IgD-negative memory B cell (primary cell): ENCODE measurements around the gene KCTD10. TPM values are rescaled to one million over a fixed set of nuclear protein-coding genes. Genes with fewer than 3 reads are reported as not detected.

ENCODE experiments used
- H3K27ac Mint-ChIP-seq, 3 donors: one replicate each; pipeline ENCODE4 v1.8.0; 2020 to 2022; ENCODE audit warnings: mild to moderate bottlenecking in 3 of 3, mixed read lengths in 3 of 3, moderate library complexity in 1 of 3
- H3K27me3 Mint-ChIP-seq: one replicate; pipeline ENCODE4 v1.8.0; 2021; ENCODE audit warnings: mixed read lengths
- H3K36me3 Mint-ChIP-seq: one replicate; pipeline ENCODE4 v1.8.0; 2020; ENCODE audit warnings: mild to moderate bottlenecking, mixed read lengths
- H3K4me1 Mint-ChIP-seq, 3 donors: one replicate each; pipeline ENCODE4 v1.8.0; 2020 to 2022; ENCODE audit warnings: mixed read lengths in 3 of 3, mild to moderate bottlenecking in 1 of 3
- H3K4me3 Mint-ChIP-seq, 4 donors: one replicate each; pipeline ENCODE4 v1.8.0; 2020 to 2022; ENCODE audit warnings: mild to moderate bottlenecking in 4 of 4, mixed read lengths in 4 of 4, moderate library complexity in 3 of 4
- H3K9me3 Mint-ChIP-seq, 3 donors: one replicate each; pipeline ENCODE4 v1.8.0; 2020 to 2021; ENCODE audit warnings: mixed read lengths in 3 of 3, mild to moderate bottlenecking in 1 of 3
- polyA plus RNA-seq: library from polyadenylated mRNA; unstranded; fragments of 300-500 nt; fragmentation: Illumina TruSeq; gene quantifications from one replicate; pipeline ENCODE4 v1.2.3, GENCODE V29; 2021

Gene KCTD10
- polyA plus RNA-seq, 1 donor from 2014 or later = 18.3 TPM

DNA sequence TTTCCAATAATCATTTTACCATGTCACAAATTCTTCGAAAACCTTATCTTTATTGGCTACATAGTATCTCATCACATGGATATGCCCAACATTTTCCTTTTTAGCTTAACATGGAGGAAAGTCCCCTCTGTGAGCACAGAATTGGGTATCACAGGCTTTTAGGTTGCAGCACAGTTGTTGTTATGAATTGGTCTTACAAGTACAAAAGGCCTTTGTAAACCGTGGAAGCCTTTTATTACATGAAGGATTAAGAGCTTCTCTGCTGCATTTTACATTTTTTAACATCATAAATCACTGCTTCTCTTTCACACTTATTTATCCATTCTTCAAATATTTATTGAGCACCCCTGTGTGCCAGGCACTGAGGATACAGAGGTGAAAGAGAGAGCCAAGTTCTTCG is 26.5 kb upstream of the KCTD10 start:
- no peaks in the 10 kb centered on the region for H3K9me3 Mint-ChIP-seq
- no peak overlapping the region for H3K4me3 Mint-ChIP-seq
- H3K36me3 Mint-ChIP-seq = peaks cover 7% of the 10 kb centered on the region

DNA sequence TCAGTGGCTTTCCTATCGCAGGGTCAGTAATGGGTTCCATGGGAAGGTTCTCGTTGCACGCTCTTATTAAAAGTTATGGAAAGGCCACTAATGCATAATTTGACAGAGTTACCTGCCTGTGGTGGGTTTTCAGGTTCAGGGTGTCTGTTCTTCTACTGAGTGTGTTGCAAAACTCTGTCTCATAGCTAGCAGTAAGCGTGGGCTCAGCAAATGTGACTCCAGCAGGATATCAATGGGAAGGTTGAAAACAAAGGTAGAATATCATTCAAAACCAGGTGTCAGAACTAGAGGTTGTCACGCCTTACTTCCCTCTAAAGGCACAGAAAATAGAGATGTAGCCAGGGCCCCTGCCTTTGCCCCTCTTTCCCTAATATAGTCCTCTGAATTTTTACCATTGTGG is 25.2 kb upstream of the KCTD10 start:
- Mint-ChIP-seq H3K9me3 (no peaks in the 10 kb centered on the region), H3K4me3 (no peak overlapping the region), H3K36me3 (peaks cover 9% of the 10 kb centered on the region), H3K27ac (no peak overlapping the region), H3K4me1 (no peaks in the 10 kb centered on the region), H3K27me3 (no peaks in the 10 kb centered on the region)

More for the DNA sequence above, 26.5 kb upstream of the KCTD10 start:
- Mint-ChIP-seq H3K27ac (no peak overlapping the region), H3K4me1 (no peaks in the 10 kb centered on the region), H3K27me3 (no peaks in the 10 kb centered on the region)

DNA sequence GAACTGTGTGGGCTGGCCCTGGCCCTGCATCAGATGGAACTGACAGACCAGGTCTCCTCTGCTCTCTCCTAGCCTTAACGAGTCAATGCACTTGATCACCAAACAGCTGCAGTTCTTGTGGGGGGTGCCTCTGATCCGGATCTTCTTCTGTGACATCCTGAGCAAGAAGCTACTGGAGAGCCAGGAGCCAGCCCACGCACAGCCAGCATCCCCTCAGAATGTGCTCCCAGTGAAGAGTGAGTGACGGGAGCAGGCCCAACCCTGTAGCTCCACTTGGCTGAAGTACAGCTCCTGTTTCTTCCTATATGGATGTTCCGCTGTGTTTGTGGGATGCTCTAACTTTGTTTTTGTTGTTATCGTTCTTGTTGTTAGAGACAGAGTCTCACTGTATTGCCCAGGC is 24.2 kb upstream of the KCTD10 start:
- peaks cover 10% of the 10 kb centered on the region for H3K36me3 Mint-ChIP-seq
- H3K9me3 Mint-ChIP-seq = no peaks in the 10 kb centered on the region
- H3K4me1 Mint-ChIP-seq = no peaks in the 10 kb centered on the region
- no peaks in the 10 kb centered on the region for H3K27me3 Mint-ChIP-seq
- no peak overlapping the region for H3K27ac Mint-ChIP-seq
- no peak overlapping the region for H3K4me3 Mint-ChIP-seq

DNA sequence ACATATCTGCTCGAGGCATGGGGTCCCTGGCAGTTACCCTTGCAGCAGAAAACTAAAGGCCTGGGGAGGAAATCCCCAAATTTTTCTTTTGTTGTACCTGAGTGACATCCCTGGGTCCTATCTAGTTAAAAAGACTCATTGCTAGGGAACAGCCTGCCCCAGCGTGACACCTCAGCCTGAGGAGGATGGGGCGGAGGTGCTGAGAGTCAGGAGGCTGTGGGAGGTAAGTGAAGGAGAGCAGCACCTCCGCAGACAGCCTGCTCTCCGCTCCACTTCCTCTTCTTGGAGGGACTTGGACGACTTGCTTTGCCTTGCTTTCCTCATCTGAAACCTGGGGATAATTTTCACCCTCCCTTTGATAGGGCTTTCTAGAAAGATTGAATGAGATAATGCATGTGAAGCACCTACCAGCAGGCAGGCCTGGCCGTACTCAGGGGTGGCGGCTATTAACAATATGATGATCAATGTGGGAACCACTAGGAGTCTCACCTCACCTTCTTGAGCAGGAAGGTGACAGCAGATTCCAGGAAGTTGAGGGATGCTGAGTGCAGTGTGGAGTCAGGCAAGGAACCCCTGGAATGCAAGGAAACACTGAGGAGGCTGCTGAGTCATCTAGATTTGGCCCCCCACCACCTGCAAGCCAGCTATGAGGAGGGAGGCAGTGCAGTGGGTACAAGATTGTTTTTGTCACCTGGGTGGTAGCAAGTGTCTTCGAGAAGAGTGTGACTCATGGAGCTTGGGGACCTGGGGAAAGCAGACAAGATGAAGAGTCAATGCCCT is 23.5 kb upstream of the KCTD10 start:
- Mint-ChIP-seq H3K36me3 (peaks cover 10% of the 10 kb centered on the region), H3K4me1 (no peaks in the 10 kb centered on the region), H3K4me3 (no peak overlapping the region), H3K9me3 (no peaks in the 10 kb centered on the region), H3K27ac (peak overlapping the region in 1 of 3 donors; percentile 67), H3K27me3 (no peaks in the 10 kb centered on the region)

DNA sequence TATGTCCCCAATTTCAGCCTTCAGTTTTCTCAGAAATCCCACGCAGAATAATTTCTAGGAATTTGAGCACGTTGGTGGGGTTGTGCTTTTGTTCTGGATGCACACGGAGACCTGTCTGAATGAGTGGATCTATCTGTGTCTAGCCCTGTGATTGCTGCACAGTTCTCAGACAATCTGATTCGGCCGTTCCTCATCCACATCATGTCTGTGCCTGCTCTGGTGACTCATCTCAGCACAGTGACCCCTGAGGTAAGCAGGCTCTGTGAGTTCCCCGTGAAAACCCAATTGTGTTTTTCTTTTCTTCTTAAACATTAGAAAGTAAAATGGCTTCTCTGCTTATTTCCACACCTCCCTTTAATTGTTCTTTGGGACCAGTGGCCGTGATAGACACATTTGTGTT is 20.6 kb upstream of the KCTD10 start:
- H3K36me3 Mint-ChIP-seq = peaks cover 12% of the 10 kb centered on the region
- H3K4me1 Mint-ChIP-seq = no peaks in the 10 kb centered on the region
- H3K4me3 Mint-ChIP-seq = no peak overlapping the region

DNA sequence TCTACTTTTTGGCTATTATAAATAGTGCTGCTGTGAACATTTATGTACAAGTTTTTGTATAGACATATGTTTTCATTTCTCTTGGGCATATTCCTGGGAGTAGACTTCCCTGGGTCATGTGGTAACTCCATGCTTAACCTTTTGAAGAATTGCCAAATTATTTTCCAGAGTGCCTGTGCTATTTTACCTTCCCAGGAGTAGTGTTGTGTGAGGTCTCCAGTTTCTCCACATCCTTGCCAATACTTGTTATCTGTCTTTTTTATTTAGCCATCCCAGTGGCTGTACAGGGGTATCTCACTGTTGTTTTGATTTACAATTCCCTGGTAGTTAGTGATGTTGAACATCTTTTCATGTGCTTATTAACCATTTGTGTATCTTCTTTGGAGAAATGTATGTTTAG is 19.2 kb upstream of the KCTD10 start:
- H3K9me3 Mint-ChIP-seq = no peaks in the 10 kb centered on the region
- H3K4me3 Mint-ChIP-seq = no peak overlapping the region
- H3K27me3 Mint-ChIP-seq = no peaks in the 10 kb centered on the region
- H3K36me3 Mint-ChIP-seq = peaks cover 12% of the 10 kb centered on the region
- no peaks in the 10 kb centered on the region for H3K4me1 Mint-ChIP-seq
- H3K27ac Mint-ChIP-seq = no peak overlapping the region

More for the DNA sequence above, 20.6 kb upstream of the KCTD10 start:
- H3K27me3 Mint-ChIP-seq = no peaks in the 10 kb centered on the region
- no peaks in the 10 kb centered on the region for H3K9me3 Mint-ChIP-seq
- no peak overlapping the region for H3K27ac Mint-ChIP-seq

DNA sequence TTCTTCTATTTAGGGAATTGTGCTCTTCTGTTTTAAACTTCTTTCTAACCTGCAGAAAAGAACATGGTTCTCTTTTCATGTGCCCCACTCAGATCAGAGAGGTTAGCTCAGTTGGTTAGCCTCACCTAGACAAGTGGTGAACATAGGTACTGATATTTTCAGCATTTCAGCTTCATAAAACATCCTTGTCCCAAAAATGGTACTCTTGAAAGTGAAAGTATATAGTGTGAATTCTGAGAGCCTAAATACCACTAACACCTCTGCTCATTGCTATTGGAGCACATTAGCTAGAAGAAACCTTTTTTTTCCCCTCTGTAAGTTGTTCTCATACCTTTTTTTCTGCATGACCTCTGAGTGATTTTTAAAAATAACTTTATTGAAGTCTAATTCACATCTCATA is 17.9 kb upstream of the KCTD10 start:
- Mint-ChIP-seq H3K27ac (no peak overlapping the region), H3K36me3 (peaks cover 12% of the 10 kb centered on the region), H3K4me1 (no peaks in the 10 kb centered on the region), H3K27me3 (no peaks in the 10 kb centered on the region), H3K9me3 (no peaks in the 10 kb centered on the region), H3K4me3 (no peak overlapping the region)

DNA sequence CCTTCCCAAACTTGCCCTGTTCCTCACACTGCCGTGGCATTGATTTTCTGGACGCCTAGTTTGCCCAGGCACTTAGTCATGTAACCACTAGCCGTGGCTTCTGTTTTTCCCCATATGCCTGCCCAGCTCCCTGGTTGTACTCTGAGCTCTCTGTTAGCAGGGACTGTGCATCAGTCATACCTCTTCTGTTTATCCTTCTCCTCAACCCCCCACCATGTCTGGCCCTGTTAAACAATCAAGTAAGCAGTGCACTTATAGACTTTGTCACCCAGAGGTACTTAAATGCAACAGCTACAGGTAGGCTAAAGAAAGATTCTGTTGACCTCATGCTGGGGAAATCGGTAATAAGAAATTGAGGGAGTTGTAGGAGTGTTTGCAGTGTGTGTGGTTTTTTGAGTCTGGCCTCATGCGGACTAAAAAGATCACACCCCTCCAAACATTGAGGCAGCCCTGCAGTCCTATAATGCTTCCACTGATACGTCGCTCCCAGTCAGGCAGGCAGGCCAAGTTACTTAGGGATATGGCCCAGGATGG is 17.3 kb upstream of the KCTD10 start:
- H3K27ac Mint-ChIP-seq = no peak overlapping the region
- no peaks in the 10 kb centered on the region for H3K27me3 Mint-ChIP-seq
- H3K9me3 Mint-ChIP-seq = no peaks in the 10 kb centered on the region
- H3K36me3 Mint-ChIP-seq = peaks cover 12% of the 10 kb centered on the region
- no peaks in the 10 kb centered on the region for H3K4me1 Mint-ChIP-seq
- no peak overlapping the region for H3K4me3 Mint-ChIP-seq

DNA sequence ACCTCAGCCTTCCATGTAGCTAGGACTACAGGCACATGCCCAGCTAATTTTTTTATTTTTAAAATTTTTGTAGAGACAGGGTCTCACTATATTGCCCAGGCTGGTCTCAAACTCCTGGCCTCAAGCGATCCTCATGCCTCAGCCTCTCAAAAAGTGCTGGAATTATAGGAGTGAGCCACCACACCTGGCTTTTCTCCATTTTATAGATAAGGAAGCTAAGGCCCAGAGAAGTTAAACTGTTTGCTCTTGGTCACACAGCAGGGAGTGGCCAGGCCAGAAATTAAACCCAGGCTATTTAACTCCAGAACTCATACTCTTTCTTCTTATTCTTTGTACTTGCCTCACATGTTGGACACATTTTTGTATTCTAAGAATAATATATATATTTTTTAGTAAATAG is 16.8 kb upstream of the KCTD10 start:
- H3K4me3 Mint-ChIP-seq = no peak overlapping the region
- no peaks in the 10 kb centered on the region for H3K9me3 Mint-ChIP-seq
- peaks cover 13% of the 10 kb centered on the region for H3K36me3 Mint-ChIP-seq
- H3K27me3 Mint-ChIP-seq = no peaks in the 10 kb centered on the region
- no peaks in the 10 kb centered on the region for H3K4me1 Mint-ChIP-seq
- H3K27ac Mint-ChIP-seq = no peak overlapping the region

DNA sequence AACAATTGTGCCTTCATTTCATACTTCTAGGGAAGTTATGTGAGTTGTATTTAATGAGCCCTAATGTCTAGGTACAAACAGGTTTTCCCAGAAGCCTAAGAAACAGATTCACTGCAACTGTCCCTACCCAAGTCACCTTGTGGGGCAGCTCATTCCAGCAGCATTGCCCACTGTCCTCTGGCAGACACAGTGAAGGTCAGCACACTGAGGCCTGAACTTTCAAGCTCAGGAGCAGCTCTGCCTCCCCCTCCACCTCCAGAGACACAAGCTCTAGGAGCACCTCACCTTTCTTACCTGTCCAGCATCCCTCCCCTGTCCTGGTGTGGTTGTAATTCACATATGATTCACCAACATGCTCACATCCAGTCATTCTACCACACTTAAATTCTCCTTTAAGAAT is 16.0 kb upstream of the KCTD10 start:
- Mint-ChIP-seq H3K27ac (no peak overlapping the region), H3K27me3 (no peaks in the 10 kb centered on the region), H3K4me1 (no peaks in the 10 kb centered on the region), H3K9me3 (no peaks in the 10 kb centered on the region), H3K36me3 (peaks cover 12% of the 10 kb centered on the region), H3K4me3 (no peak overlapping the region)

DNA sequence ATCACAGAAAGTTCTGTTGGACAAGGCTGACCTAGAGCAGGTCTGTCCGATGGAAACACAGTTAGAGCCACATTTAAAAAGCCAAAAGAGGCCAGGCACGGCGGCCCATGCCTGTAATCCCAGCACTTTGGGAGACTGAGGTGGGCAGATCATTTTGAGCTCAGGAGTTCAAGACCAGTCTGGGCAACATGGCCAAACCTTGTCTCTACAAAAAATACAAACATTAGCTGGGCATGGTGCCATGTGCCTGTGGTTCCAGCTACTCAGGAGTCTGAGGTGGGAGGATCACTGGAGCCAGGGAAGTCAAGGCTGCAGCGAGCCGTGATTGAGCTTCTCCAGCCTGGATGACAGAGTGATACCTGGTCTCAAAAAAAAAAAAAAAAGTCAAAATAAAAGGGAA is 15.3 kb upstream of the KCTD10 start:
- Mint-ChIP-seq H3K4me3 (no peak overlapping the region), H3K36me3 (peaks cover 12% of the 10 kb centered on the region), H3K27ac (no peak overlapping the region), H3K27me3 (no peaks in the 10 kb centered on the region), H3K4me1 (no peaks in the 10 kb centered on the region), H3K9me3 (no peaks in the 10 kb centered on the region)

DNA sequence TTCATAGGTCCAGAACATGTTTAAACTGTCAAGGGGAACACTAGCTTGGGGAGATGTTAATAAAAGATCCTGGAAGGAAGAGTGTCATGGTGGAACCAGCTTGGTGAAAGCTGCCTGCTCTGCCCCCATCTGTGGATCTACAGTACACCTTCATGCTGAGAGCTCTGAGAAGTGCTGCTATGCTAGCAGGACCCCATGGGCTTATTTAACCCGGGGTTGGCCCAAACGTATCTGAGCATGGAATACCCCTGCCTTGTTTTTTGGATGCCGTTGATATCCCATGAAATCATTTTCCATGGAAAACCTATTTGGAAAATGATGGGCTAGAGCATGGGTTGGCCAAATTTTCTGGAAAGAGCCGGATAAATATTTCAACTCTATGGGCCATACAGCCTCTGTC is 14.6 kb upstream of the KCTD10 start:
- Mint-ChIP-seq H3K36me3 (peaks cover 10% of the 10 kb centered on the region), H3K9me3 (no peaks in the 10 kb centered on the region), H3K27ac (no peak overlapping the region), H3K4me1 (no peaks in the 10 kb centered on the region), H3K27me3 (no peaks in the 10 kb centered on the region), H3K4me3 (no peak overlapping the region)

DNA sequence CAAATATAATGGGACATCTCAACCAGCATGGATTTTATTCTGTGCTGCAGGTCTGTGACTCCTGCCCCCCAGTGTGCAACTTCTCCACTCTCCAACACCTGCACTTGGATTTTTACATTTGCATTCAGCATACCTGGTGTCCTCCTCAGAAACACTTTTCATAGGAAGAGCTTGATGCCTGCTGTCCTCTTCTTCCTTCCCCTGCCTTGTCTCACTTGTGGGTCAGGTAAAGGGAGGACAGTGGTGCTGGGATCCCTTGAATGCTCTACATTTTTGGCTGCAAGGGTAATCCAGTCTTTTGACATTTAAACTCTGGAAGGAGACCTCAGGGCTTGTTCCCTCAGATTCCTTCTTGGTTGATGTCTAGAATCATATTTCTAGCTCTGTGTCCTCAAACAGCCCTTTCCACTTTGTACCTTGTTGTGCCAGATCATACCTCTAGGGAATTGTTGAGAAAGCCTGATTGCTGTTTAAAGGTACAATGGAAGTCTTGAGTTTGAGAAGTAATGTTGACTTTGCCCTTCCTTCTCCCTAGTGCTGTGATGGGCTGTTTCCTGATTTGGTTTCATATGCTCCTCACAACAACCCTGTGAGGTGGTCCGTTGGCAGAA is 13.0 kb upstream of the KCTD10 start:
- no peaks in the 10 kb centered on the region for H3K9me3 Mint-ChIP-seq
- no peak overlapping the region for H3K4me3 Mint-ChIP-seq
- H3K27me3 Mint-ChIP-seq = no peaks in the 10 kb centered on the region
- H3K36me3 Mint-ChIP-seq = peaks cover 9% of the 10 kb centered on the region
- no peaks in the 10 kb centered on the region for H3K4me1 Mint-ChIP-seq
- no peak overlapping the region for H3K27ac Mint-ChIP-seq

DNA sequence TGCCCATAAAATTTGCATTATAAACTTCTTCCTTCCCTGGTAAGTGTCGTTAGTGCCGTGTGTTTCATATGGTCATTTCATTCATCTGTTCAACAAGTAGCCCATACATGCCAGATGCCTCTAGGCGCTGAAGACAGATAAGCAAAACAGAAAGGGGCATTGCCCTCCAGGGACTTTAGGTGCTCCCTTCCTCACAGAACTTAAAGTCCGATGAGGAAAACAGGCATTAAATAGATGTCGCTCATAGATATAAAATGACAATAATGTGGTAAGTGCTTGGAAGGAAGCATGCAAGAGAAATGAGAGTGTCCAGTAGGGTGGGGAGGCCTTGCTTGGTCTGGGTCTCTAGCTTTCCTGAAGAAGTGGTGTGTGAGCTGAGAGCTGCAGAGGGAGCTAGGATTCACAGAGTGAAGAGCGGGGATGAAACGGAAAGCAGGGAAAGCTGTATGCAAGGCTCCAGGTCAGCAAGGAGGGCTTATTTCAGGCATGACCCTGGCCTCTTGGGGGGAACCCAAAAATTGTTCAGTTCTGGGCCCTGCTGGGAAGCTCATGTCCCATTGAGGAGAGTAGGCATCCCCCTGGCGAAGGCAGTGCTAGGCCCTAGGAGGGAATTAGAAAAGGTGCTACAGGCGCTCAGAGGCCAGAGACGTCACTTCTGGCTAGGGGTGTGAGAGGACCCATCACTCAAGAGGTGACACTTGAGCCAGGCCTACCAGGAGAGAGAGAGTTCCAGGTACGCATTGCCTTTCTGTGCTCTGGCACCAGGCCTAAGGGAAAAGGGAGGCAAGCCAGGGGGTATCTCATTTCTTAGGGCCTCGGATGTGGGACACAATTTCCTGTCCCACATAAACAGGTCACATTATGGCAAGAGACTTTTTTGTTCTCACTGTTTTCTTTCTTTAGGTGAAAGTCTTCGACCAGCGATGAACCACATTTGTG is 12.2 kb upstream of the KCTD10 start:
- peaks cover 7% of the 10 kb centered on the region for H3K36me3 Mint-ChIP-seq

DNA sequence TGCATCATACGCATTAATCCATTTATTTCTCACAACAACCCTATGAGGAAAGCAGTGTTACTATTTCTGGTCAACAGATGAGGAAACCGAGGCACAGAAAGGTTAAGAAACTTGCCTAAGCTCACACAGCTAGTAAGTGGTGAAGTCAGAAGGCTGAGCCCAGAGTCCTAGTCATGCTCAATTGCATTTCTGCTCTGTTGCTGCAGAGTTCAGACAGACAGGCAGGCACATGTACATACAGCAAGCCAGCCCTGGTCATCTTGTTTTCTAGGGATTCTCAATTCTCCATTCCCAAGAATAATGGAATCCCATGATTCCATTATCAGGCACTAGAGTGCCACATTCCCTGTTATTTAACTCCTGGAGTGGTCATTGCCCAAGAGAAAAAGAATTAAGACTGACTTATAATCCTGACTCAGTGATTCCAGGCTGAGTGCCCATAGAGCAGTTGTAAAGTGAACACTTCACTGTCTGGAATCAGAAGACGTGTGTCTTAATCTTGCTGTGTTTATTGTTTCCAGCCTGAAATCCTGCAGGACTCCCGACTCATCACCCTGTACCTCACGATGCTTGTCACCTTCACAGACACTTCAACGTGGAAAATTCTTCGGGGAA is 11.1 kb upstream of the KCTD10 start:
- H3K27ac Mint-ChIP-seq = no peak overlapping the region
- peaks cover 3% of the 10 kb centered on the region for H3K36me3 Mint-ChIP-seq
- no peaks in the 10 kb centered on the region for H3K27me3 Mint-ChIP-seq
- no peaks in the 10 kb centered on the region for H3K4me1 Mint-ChIP-seq
- no peak overlapping the region for H3K4me3 Mint-ChIP-seq
- no peaks in the 10 kb centered on the region for H3K9me3 Mint-ChIP-seq

More for the DNA sequence above, 12.2 kb upstream of the KCTD10 start:
- Mint-ChIP-seq H3K9me3 (no peaks in the 10 kb centered on the region), H3K4me1 (no peaks in the 10 kb centered on the region), H3K4me3 (no peak overlapping the region), H3K27me3 (no peaks in the 10 kb centered on the region), H3K27ac (no peak overlapping the region)
